ENCODE data around the gene IFI44.
A peak's percentile ranks its signal among the peaks of the same experiment; 100 is the strongest.

IFI44 gene

DNA sequence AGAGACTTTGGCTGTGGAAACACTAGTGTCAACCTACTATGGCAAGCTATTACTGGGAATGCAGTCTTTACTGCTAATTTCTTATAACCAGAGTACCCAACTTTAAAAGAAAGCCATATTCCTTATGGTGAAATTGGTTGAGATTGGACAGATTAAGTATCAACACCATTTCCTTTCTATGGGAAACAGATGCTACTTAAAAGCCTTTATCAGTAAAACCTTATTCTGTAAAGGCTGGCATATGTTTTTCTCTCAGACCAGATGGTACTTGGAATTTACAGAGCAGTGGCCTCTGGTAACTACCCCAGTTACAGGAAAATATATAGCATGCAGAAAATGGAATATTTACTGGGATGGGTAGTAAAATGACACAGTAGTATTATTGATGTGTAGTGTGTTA is 18.8 kb downstream of the IFI44 start:
- ChIA-PET POLR2A (no interaction called here), CTCF (interaction anchor here (0.9 to 4.5 kb wide), 7 partner anchors 8 to 436 kb away, joined by 3 to 21 read pairs (median 5); partner anchors contain the start of gene IFI44L)
- DNase-seq (ENCODE audit: low read depth, low spot score) = no peak
- TF ChIP-seq, protein P1, sequence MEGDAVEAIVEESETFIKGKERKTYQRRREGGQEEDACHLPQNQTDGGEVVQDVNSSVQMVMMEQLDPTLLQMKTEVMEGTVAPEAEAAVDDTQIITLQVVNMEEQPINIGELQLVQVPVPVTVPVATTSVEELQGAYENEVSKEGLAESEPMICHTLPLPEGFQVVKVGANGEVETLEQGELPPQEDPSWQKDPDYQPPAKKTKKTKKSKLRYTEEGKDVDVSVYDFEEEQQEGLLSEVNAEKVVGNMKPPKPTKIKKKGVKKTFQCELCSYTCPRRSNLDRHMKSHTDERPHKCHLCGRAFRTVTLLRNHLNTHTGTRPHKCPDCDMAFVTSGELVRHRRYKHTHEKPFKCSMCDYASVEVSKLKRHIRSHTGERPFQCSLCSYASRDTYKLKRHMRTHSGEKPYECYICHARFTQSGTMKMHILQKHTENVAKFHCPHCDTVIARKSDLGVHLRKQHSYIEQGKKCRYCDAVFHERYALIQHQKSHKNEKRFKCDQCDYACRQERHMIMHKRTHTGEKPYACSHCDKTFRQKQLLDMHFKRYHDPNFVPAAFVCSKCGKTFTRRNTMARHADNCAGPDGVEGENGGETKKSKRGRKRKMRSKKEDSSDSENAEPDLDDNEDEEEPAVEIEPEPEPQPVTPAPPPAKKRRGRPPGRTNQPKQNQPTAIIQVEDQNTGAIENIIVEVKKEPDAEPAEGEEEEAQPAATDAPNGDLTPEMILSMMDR (IDR thresholded peaks at IDR 0.05; ENCODE audit: insufficient read depth, low read length, missing control alignments) = no peak
- no peak overlapping the region for H3K4me3 ChIP-seq (ENCODE audit: low read depth, low read length)

DNA sequence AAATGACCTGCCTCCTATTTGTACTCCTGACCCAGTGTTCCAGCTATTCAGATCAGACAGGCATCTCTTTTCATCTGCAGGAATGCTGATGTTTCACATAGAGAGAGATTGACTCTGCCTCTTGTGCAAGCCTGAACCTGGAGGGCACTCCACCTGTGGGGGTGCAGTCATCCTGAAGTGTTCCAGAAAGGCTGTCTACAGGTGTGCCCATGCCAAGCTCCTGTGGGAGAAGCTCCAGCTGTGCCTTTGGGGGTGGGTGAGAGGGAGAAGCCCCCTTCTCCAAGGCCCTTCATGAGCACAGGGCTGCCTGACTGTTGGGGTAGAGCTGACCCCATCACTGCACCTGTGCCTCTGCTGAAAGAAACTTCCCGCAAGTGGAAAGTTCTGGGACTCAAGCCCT is 22.8 kb downstream of the IFI44 start:
- CTCF ChIA-PET = interaction anchor here (1.4 to 4.0 kb wide), 6 partner anchors 9 to 542 kb away, joined by 3 to 28 read pairs (median 11); partner anchors contain the start of gene IFI44L
- POLR2A ChIA-PET = no interaction called here

DNA sequence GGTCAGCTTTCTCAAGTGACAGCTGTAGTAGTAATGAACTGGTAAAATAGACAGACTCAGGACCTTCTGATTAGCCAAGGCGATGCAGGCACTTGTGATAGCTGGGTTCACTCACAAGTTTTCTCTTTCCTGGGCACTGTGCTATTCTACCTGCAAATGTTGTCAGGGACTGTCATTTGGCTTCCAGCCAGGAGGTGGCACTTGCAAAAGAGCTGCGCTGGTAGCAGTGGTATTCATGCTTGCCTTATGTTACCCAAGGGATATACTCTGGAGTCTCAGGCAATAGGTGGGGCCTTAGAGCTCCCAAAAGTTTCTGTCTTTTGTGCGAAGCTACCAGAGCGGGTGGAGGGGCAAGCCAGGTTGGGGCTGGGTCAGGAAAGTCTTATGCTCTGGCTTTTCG is 23.5 kb downstream of the IFI44 start:
- CTCF ChIA-PET = interaction anchor here (1.4 to 4.0 kb wide), 8 partner anchors 8 to 542 kb away, joined by 3 to 28 read pairs (median 11); partner anchors contain the start of genes IFI44 and IFI44L
- H3K4me3 ChIP-seq (ENCODE audit: low read depth, low read length) = no peak overlapping the region
- POLR2A ChIA-PET = no interaction called here
- TF ChIP-seq, protein P1 (IDR thresholded peaks at IDR 0.05; ENCODE audit: insufficient read depth, low read length, missing control alignments) = no peak
- DNase-seq (ENCODE audit: low read depth, low spot score) = no peak

More for the DNA sequence above, 22.8 kb downstream of the IFI44 start:
- no peak for DNase-seq (ENCODE audit: low read depth, low spot score)
- TF ChIP-seq, protein P1 (IDR thresholded peaks at IDR 0.05; ENCODE audit: insufficient read depth, low read length, missing control alignments) = no peak
- H3K4me3 ChIP-seq (ENCODE audit: low read depth, low read length) = no peak overlapping the region

DNA sequence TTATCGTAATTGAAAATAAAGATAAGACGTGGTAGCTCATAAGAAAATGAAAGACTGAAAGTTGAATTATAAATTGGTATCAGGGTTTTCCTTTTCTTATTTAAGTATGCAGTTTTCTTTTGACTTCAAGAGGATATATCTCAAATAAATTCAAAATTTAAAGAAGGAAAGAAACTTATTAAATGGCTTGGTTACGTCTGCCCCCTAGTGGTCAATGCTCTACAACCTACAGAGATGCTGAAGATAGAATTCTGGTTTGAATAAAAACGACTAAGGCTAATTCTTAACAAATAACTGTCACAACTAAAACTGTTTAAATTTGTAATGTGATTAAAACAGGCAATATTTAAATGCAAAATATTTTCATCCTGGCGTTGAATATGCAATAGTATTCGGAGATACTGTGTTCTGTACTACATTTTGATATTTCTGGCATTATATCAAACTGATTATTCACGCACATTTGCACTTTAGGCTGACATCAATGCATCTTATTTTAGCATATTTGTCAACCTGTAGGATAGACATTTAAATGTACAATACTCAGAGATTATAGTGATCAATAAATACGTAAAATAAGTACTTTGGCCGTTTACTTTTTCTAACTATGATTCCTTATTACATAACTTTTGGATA is 26.8 kb downstream of the IFI44 start:
- TF ChIP-seq, protein P1 (IDR thresholded peaks at IDR 0.05; ENCODE audit: insufficient read depth, low read length, missing control alignments) = peak; percentile 37
- POLR2A ChIA-PET = no interaction called here
- no peak overlapping the region for H3K4me3 ChIP-seq (ENCODE audit: low read depth, low read length)
- peak; percentile 12 for DNase-seq (ENCODE audit: low read depth, low spot score)
- CTCF ChIA-PET = interaction anchor here (0.7 to 4.4 kb wide), 32 partner anchors 9 to 549 kb away, joined by 3 to 43 read pairs (median 4); partner anchors contain the start of genes IFI44 and IFI44L

DNA sequence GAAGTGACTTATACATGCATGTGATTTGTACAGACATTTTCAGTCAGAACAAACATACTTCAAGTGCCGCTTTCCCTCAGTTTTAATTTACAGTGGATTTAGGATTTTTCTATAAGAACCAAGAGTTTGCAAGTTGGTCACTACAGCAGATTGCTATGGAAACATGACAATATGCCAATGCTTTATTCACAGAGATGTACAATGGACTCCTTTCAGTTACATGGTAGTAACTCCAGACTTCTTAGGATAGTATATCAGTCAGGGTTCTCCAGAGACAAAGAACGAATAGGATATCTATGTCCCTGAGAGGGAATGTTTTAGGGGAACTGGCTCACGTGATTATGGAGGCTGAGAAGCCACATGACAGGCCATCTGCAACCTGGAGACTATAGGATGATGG is 27.4 kb downstream of the IFI44 start:
- no peak for DNase-seq (ENCODE audit: low read depth, low spot score)
- ChIA-PET POLR2A (no interaction called here), CTCF (interaction anchor here (1.0 to 4.4 kb wide), 9 partner anchors 7 to 546 kb away, joined by 4 to 43 read pairs (median 7); partner anchors contain the start of genes IFI44 and IFI44L)
- no peak overlapping the region for H3K4me3 ChIP-seq (ENCODE audit: low read depth, low read length)
- TF ChIP-seq, protein P1 (IDR thresholded peaks at IDR 0.05; ENCODE audit: insufficient read depth, low read length, missing control alignments) = no peak

DNA sequence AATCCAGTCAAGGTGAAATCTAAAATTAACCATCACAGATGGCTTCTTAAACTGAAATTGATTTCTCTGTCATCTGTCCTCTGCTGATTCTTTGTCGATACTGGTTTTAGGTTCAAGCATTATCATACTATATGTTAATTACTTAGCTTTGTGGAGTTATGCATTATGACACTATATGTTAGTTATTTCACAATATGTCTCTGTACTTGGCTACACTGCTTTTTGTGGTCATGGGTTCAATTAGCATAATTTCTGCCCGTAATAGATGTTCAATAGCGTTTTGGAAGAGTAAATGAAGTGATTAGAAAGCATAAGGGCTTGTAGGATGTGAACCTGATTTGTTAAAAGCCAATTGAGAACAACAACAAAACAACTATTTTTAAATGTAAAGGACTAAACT is 28.2 kb downstream of the IFI44 start:
- CTCF ChIA-PET = interaction anchor here (0.8 to 4.4 kb wide), 14 partner anchors 8 to 546 kb away, joined by 3 to 43 read pairs (median 5); partner anchors contain the start of genes IFI44 and IFI44L
- POLR2A ChIA-PET = no interaction called here
- no peak for DNase-seq (ENCODE audit: low read depth, low spot score)

More for the DNA sequence above, 28.2 kb downstream of the IFI44 start:
- no peak overlapping the region for H3K4me3 ChIP-seq (ENCODE audit: low read depth, low read length)
- TF ChIP-seq, protein P1 (IDR thresholded peaks at IDR 0.05; ENCODE audit: insufficient read depth, low read length, missing control alignments) = no peak
